ENCODE data around the gene RPL35. TPM values are rescaled to one million over a fixed set of nuclear protein-coding genes. Genes with fewer than 3 reads are reported as not detected.
"Not testable (repeated sequence)": the region's sequence is repeated elsewhere in the genome, so short reads cannot be mapped to it uniquely, and the experiment has no call there.

The RPL35 gene
- total RNA-seq, 1 donor from 2014 or later: 3,391 TPM

- no peak overlapping the region for H3K4me3 ChIP-seq (ENCODE audit: low read depth, low read length)
- DNase-seq (ENCODE audit: low read depth) (no peak), FAIRE-seq (no peak)
- peak; percentile 34 for TF ChIP-seq CTCF (IDR thresholded peaks at IDR 0.05; ENCODE audit: insufficient read depth, low read length, severe bottlenecking)
- no peaks in the 10 kb centered on the region for H3K36me3 ChIP-seq (ENCODE audit: control insufficient read depth, insufficient read depth, low read length)
- no peaks in the 10 kb centered on the region for H3K27me3 ChIP-seq (ENCODE audit: control insufficient read depth, insufficient read depth, low read length)
Observed at GRCh38 chr9:124840300-124840833, 21.4 kb downstream of the RPL35 start.

GRCh38 chr9:124839612-124840299 lies 22.0 kb downstream of the RPL35 start:
- DNase-seq (ENCODE audit: low read depth) (no peak), FAIRE-seq (no peak)
- Histone ChIP-seq H3K4me3 (ENCODE audit: low read depth, low read length) (no peak overlapping the region), H3K27me3 (ENCODE audit: control insufficient read depth, insufficient read depth, low read length) (no peaks in the 10 kb centered on the region), H3K36me3 (ENCODE audit: control insufficient read depth, insufficient read depth, low read length) (no peaks in the 10 kb centered on the region)
- TF ChIP-seq CTCF (IDR thresholded peaks at IDR 0.05; ENCODE audit: insufficient read depth, low read length, severe bottlenecking): peak; percentile 64

GRCh38 chr9:124838567-124839275 lies 23.0 kb downstream of the RPL35 start:
- not testable (repeated sequence) for H3K4me3 ChIP-seq (ENCODE audit: low read depth, low read length); DNase-seq (ENCODE audit: low read depth); H3K27me3 ChIP-seq (ENCODE audit: control insufficient read depth, insufficient read depth, low read length); FAIRE-seq; H3K36me3 ChIP-seq (ENCODE audit: control insufficient read depth, insufficient read depth, low read length)

- FAIRE-seq; H3K4me3 ChIP-seq (ENCODE audit: low read depth, low read length); H3K27me3 ChIP-seq (ENCODE audit: control insufficient read depth, insufficient read depth, low read length): not testable (repeated sequence)
Observed at GRCh38 chr9:124838132-124838531, 23.6 kb downstream of the RPL35 start.

GRCh38 chr9:124835026-124835557 lies 26.7 kb downstream of the RPL35 start:
- DNase-seq (ENCODE audit: low read depth) (peak; percentile 53), FAIRE-seq (no peak)
- TF ChIP-seq CTCF (IDR thresholded peaks at IDR 0.05; ENCODE audit: insufficient read depth, low read length, severe bottlenecking): no peak
- no peak overlapping the region for H3K4me3 ChIP-seq (ENCODE audit: low read depth, low read length)
- H3K36me3 ChIP-seq (ENCODE audit: control insufficient read depth, insufficient read depth, low read length): no peaks in the 10 kb centered on the region
- no peaks in the 10 kb centered on the region for H3K27me3 ChIP-seq (ENCODE audit: control insufficient read depth, insufficient read depth, low read length)

More at GRCh38 chr9:124838132-124838531, 23.6 kb downstream of the RPL35 start:
- DNase-seq (ENCODE audit: low read depth); H3K36me3 ChIP-seq (ENCODE audit: control insufficient read depth, insufficient read depth, low read length): not testable (repeated sequence)

GRCh38 chr9:124834591-124834990 lies 27.2 kb downstream of the RPL35 start:
- FAIRE-seq (no peak), DNase-seq (ENCODE audit: low read depth) (peak; percentile 96)
- Histone ChIP-seq H3K27me3 (ENCODE audit: control insufficient read depth, insufficient read depth, low read length) (no peaks in the 10 kb centered on the region), H3K36me3 (ENCODE audit: control insufficient read depth, insufficient read depth, low read length) (no peaks in the 10 kb centered on the region), H3K4me3 (ENCODE audit: low read depth, low read length) (no peak overlapping the region)
- TF ChIP-seq CTCF (IDR thresholded peaks at IDR 0.05; ENCODE audit: insufficient read depth, low read length, severe bottlenecking): no peak

Measured in bronchial epithelial cell (primary cell).